ENCODE measurements around the gene NCKAP5.
A peak's percentile ranks its signal among the peaks of the same experiment; 100 is the strongest.

Gene NCKAP5

DNA sequence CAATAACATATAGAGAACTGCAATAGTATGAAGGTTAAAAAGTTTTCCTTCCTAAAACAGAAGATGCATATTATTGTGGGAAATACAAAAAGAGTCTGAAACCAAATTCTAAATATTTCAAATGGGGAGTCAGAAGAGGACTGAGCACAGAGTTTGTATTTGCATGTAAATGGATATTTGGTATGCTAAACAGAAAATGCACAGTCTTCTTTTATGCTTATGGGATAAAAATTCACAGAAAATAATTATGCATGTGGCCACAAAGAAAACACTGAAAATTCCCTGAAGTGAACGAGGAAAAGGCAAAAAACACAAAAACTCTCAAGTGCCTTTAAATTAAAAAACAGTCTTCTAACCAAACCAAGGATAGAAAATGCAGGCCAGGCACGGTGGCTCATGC is 142.7 kb downstream of the NCKAP5 start:
- DNase-seq (ENCODE audit: low read depth): no peak
- no peak overlapping the region for H3K4me3 ChIP-seq (ENCODE audit: low read depth, low read length)
- TF ChIP-seq CTCF (IDR thresholded peaks at IDR 0.05; ENCODE audit: control insufficient read depth, extremely low read depth, insufficient read depth): no peak

GRCh38 chr2:133424876-133425275 is 143.4 kb downstream of the NCKAP5 start:
- DNase-seq (ENCODE audit: low read depth): no peak

GRCh38 chr2:133422931-133423351 is 145.3 kb downstream of the NCKAP5 start:
- H3K4me3 ChIP-seq (ENCODE audit: low read depth, low read length): no peak overlapping the region
- DNase-seq (ENCODE audit: low read depth): no peak
- no peak for TF ChIP-seq CTCF (IDR thresholded peaks at IDR 0.05; ENCODE audit: control insufficient read depth, extremely low read depth, insufficient read depth)

More at GRCh38 chr2:133424876-133425275, 143.4 kb downstream of the NCKAP5 start:
- H3K4me3 ChIP-seq (ENCODE audit: low read depth, low read length): no peak overlapping the region
- no peak for TF ChIP-seq CTCF (IDR thresholded peaks at IDR 0.05; ENCODE audit: control insufficient read depth, extremely low read depth, insufficient read depth)

- TF ChIP-seq CTCF (IDR thresholded peaks at IDR 0.05; ENCODE audit: control insufficient read depth, extremely low read depth, insufficient read depth): peak; percentile 25; the same call in 1 of the 2 replicates
- no peak overlapping the region for H3K4me3 ChIP-seq (ENCODE audit: low read depth, low read length)
- no peak for DNase-seq (ENCODE audit: low read depth)
These were observed 146.5 kb downstream of the NCKAP5 start for GRCh38 chr2:133421516-133422324.

GRCh38 chr2:133420788-133421187 is 147.5 kb downstream of the NCKAP5 start:
- H3K4me3 ChIP-seq (ENCODE audit: low read depth, low read length): no peak overlapping the region
- no peak for TF ChIP-seq CTCF (IDR thresholded peaks at IDR 0.05; ENCODE audit: control insufficient read depth, extremely low read depth, insufficient read depth)
- DNase-seq (ENCODE audit: low read depth): no peak

- H3K4me3 ChIP-seq (ENCODE audit: low read depth, low read length): no peak overlapping the region
- DNase-seq (ENCODE audit: low read depth): no peak
- TF ChIP-seq CTCF (IDR thresholded peaks at IDR 0.05; ENCODE audit: control insufficient read depth, extremely low read depth, insufficient read depth): no peak
These were observed 149.6 kb downstream of the NCKAP5 start for GRCh38 chr2:133418671-133419070.

DNA sequence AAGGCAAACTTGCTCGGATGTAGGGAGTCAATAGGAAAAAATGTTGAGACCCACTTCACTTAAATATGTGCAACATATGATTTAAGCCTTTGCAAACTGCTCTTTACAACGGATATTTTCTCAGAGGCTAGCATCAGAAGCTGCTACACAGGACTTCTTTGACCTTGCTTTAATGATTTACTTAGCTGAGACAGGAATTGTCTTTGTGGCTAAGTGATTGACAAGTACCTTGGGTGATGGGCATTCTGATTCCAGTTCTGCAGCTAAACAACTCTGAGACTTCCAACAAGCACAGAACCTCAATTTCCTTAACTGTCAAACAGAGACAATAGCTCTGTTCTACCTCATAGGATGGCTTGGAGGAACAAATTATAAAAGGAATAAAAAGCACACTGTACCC is 150.2 kb downstream of the NCKAP5 start:
- DNase-seq (ENCODE audit: low read depth): no peak
- H3K4me3 ChIP-seq (ENCODE audit: low read depth, low read length): no peak overlapping the region
- no peak for TF ChIP-seq CTCF (IDR thresholded peaks at IDR 0.05; ENCODE audit: control insufficient read depth, extremely low read depth, insufficient read depth)

Measured in LNCaP clone FGC (cell line).